ENCODE measurements around the gene GAK. TPM values are rescaled to one million over a fixed set of nuclear protein-coding genes. Genes with fewer than 3 reads are reported as not detected.

Gene GAK
- total RNA-seq, 1 donor from 2014 or later, result 146 TPM

DNA sequence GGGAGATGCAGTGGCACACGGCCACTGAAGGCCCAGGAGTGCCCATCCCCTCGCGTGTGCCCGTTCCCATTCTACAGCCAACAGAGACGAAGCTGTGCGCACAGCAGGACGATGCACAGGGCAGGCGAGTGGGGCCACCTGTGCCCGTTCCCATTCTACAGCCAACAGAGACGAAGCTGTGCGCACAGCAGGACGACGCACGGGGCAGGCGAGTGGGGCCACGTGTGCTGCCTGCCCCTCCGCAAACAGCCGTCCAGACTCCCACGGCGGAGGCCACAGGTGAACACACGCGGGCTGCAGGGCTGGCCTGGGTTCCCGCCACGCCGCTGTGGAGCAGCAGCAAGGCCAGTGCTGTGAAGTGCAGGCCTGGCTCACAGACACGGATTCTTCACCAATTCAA, 32.0 kb downstream of the GAK start:
- no peak overlapping the region for H3K27ac Mint-ChIP-seq
- H3K27me3 Mint-ChIP-seq (ENCODE audit: insufficient read depth), result no peaks in the 10 kb centered on the region
- DNase-seq (ENCODE audit: low spot score), result no peak
- no peaks in the 10 kb centered on the region for H3K9me3 Mint-ChIP-seq
- peaks cover 6% of the 10 kb centered on the region for H3K4me1 Mint-ChIP-seq (ENCODE audit: low read depth)
- intact Hi-C loops (cut with micrococcal nuclease), result no loop called here
- H3K4me3 Mint-ChIP-seq, result no peak overlapping the region
- peaks cover 17% of the 10 kb centered on the region for H3K36me3 Mint-ChIP-seq (ENCODE audit: low read depth)

DNA sequence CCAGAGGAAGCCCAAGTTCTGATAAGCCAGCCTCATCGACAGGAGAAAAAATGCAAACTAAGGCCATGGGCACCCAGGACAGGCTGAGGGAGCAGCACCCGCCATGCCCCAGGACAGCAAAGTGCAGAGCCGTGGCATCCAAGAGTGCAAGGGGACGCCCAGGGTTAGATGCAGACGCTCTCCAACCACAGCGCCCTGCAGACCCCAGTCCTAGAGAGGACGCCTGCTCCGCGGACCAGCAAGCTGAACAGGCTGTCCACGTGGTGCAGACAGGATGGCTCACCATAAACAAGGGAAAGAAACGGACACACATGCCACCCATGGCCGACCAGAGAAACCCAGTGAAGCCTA, 32.6 kb downstream of the GAK start:
- Mint-ChIP-seq H3K9me3 (no peaks in the 10 kb centered on the region), H3K27me3 (ENCODE audit: insufficient read depth) (no peaks in the 10 kb centered on the region), H3K4me1 (ENCODE audit: low read depth) (peaks cover 6% of the 10 kb centered on the region), H3K27ac (no peak overlapping the region), H3K36me3 (ENCODE audit: low read depth) (peaks cover 17% of the 10 kb centered on the region), H3K4me3 (no peak overlapping the region)
- intact Hi-C loops (cut with micrococcal nuclease), result no loop called here
- DNase-seq (ENCODE audit: low spot score), result no peak

GRCh38 chr4:898869-899555, 33.1 kb downstream of the GAK start:
- Mint-ChIP-seq H3K9me3 (no peaks in the 10 kb centered on the region), H3K27me3 (ENCODE audit: insufficient read depth) (no peaks in the 10 kb centered on the region), H3K27ac (no peak overlapping the region), H3K4me3 (no peak overlapping the region), H3K36me3 (ENCODE audit: low read depth) (peaks cover 17% of the 10 kb centered on the region), H3K4me1 (ENCODE audit: low read depth) (peaks cover 6% of the 10 kb centered on the region)
- intact Hi-C loops (cut with micrococcal nuclease), result no loop called here
- no peak for DNase-seq (ENCODE audit: low spot score)

GRCh38 chr4:898123-898522, 34.0 kb downstream of the GAK start:
- H3K9me3 Mint-ChIP-seq, result no peaks in the 10 kb centered on the region
- no peaks in the 10 kb centered on the region for H3K27me3 Mint-ChIP-seq (ENCODE audit: insufficient read depth)
- H3K4me1 Mint-ChIP-seq (ENCODE audit: low read depth), result peaks cover 6% of the 10 kb centered on the region
- DNase-seq (ENCODE audit: low spot score), result no peak
- H3K27ac Mint-ChIP-seq, result no peak overlapping the region
- intact Hi-C loops (cut with micrococcal nuclease), result no loop called here
- peaks cover 17% of the 10 kb centered on the region for H3K36me3 Mint-ChIP-seq (ENCODE audit: low read depth)
- no peak overlapping the region for H3K4me3 Mint-ChIP-seq

DNA sequence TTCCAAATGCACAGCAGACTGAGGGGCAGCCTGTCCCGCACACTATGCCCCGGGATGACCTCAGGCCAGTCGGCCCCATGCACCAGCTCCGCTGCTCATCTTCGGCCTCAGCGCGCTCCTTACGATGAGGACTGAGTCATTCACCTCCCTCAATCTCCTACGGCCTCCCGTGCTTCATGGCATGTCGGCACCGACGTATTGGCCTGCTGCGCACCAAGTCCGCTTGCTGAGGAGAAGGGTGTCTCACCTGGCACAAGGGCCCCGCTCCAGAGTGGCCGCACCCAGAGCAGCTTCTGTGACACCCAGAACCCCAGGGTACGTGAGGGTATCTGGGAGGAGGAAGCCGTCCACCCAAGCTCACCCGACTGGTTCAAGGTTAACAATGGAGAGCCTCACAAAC, 35.5 kb downstream of the GAK start:
- no peak for DNase-seq (ENCODE audit: low spot score)
- intact Hi-C loops (cut with micrococcal nuclease), result no loop called here

DNA sequence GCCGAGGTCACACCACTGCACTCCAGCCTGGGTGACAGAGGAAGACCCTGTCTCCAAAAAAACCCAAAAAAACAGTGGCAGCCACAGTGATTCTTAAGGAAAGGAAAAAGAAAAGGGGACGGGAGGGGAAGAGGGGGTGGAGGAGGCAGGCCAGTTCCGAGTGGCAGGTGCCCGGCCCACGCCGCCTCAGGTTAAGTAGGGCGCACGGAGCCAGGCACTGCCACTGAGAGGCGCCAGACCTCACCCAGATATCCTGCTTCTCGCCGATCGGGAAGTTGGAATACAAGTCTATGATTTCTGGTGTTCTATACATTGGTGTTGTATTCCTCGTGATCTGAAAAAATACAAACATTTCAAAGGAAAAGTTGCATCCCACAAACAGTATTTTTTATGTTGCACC, 35.9 kb downstream of the GAK start:
- no peaks in the 10 kb centered on the region for H3K27me3 Mint-ChIP-seq (ENCODE audit: insufficient read depth)
- DNase-seq (ENCODE audit: low spot score), result no peak
- peaks cover 17% of the 10 kb centered on the region for H3K36me3 Mint-ChIP-seq (ENCODE audit: low read depth)
- intact Hi-C loops (cut with micrococcal nuclease), result no loop called here
- H3K27ac Mint-ChIP-seq, result no peak overlapping the region
- H3K4me3 Mint-ChIP-seq, result no peak overlapping the region
- H3K9me3 Mint-ChIP-seq, result no peaks in the 10 kb centered on the region
- H3K4me1 Mint-ChIP-seq (ENCODE audit: low read depth), result no peaks in the 10 kb centered on the region

More for the DNA sequence above, 35.5 kb downstream of the GAK start:
- H3K36me3 Mint-ChIP-seq (ENCODE audit: low read depth), result peaks cover 17% of the 10 kb centered on the region
- no peaks in the 10 kb centered on the region for H3K27me3 Mint-ChIP-seq (ENCODE audit: insufficient read depth)
- H3K9me3 Mint-ChIP-seq, result no peaks in the 10 kb centered on the region
- H3K27ac Mint-ChIP-seq, result no peak overlapping the region
- H3K4me1 Mint-ChIP-seq (ENCODE audit: low read depth), result no peaks in the 10 kb centered on the region
- H3K4me3 Mint-ChIP-seq, result no peak overlapping the region

GRCh38 chr4:895596-895995, 36.5 kb downstream of the GAK start:
- intact Hi-C loops (cut with micrococcal nuclease), result no loop called here
- H3K4me1 Mint-ChIP-seq (ENCODE audit: low read depth), result no peaks in the 10 kb centered on the region
- DNase-seq (ENCODE audit: low spot score), result no peak
- H3K9me3 Mint-ChIP-seq, result no peaks in the 10 kb centered on the region
- H3K36me3 Mint-ChIP-seq (ENCODE audit: low read depth), result peaks cover 17% of the 10 kb centered on the region
- H3K27me3 Mint-ChIP-seq (ENCODE audit: insufficient read depth), result no peaks in the 10 kb centered on the region
- no peak overlapping the region for H3K27ac Mint-ChIP-seq
- H3K4me3 Mint-ChIP-seq, result no peak overlapping the region

DNA sequence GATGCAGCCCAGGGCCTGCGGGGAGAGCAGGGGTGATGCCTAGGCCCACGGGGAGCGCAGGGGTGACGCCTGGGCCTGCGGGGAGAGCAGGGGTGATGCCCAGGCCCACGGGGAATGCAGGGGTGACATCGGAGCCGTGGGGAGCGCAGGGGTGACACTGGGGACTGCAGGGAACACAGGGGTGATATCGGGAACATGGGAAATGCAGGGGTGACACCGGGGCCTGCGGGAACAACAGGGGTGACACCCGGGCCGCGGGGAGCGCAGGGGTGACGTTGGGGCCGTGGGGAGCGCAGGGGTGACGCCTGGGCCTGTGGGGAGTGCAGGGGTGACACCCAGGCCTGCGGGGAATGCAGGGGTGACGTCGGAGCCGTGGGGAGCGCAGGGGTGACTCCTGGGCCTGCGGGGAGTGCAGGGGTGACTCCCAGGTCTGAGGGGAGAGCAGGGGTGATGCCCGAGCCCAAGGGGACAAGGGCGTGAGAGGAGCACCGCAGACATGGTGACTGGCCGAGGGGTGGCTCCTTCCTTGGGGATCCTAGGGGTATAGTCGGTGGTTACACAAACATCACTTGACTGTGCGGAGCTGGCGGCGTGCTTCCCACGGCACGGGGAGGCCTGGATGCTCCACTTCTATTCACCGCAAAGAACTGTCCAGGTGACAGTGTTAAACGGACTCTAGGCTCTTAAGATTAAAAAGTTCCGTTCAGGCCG, 38.0 kb downstream of the GAK start:
- no peak for DNase-seq (ENCODE audit: low spot score)
- Mint-ChIP-seq H3K36me3 (ENCODE audit: low read depth) (peaks cover 14% of the 10 kb centered on the region), H3K27me3 (ENCODE audit: insufficient read depth) (no peaks in the 10 kb centered on the region), H3K27ac (no peak overlapping the region), H3K9me3 (no peaks in the 10 kb centered on the region), H3K4me3 (no peak overlapping the region), H3K4me1 (ENCODE audit: low read depth) (no peaks in the 10 kb centered on the region)
- intact Hi-C loops (cut with micrococcal nuclease), result no loop called here

- intact Hi-C loops (cut with micrococcal nuclease), result no loop called here
- no peak overlapping the region for H3K27ac Mint-ChIP-seq
- no peaks in the 10 kb centered on the region for H3K4me1 Mint-ChIP-seq (ENCODE audit: low read depth)
- peaks cover 14% of the 10 kb centered on the region for H3K36me3 Mint-ChIP-seq (ENCODE audit: low read depth)
- no peaks in the 10 kb centered on the region for H3K27me3 Mint-ChIP-seq (ENCODE audit: insufficient read depth)
- H3K4me3 Mint-ChIP-seq, result no peak overlapping the region
- H3K9me3 Mint-ChIP-seq, result no peaks in the 10 kb centered on the region
- DNase-seq (ENCODE audit: low spot score), result no peak
Measured at GRCh38 chr4:893276-893994, 38.7 kb downstream of the GAK start.

- H3K36me3 Mint-ChIP-seq (ENCODE audit: low read depth), result peaks cover 17% of the 10 kb centered on the region
- no peaks in the 10 kb centered on the region for H3K9me3 Mint-ChIP-seq
- H3K27me3 Mint-ChIP-seq (ENCODE audit: insufficient read depth), result no peaks in the 10 kb centered on the region
- DNase-seq (ENCODE audit: low spot score), result no peak
- no peak overlapping the region for H3K4me3 Mint-ChIP-seq
- intact Hi-C loops (cut with micrococcal nuclease), result no loop called here
- no peak overlapping the region for H3K27ac Mint-ChIP-seq
- no peaks in the 10 kb centered on the region for H3K4me1 Mint-ChIP-seq (ENCODE audit: low read depth)
Measured at GRCh38 chr4:892780-893179, 39.3 kb downstream of the GAK start.

DNA sequence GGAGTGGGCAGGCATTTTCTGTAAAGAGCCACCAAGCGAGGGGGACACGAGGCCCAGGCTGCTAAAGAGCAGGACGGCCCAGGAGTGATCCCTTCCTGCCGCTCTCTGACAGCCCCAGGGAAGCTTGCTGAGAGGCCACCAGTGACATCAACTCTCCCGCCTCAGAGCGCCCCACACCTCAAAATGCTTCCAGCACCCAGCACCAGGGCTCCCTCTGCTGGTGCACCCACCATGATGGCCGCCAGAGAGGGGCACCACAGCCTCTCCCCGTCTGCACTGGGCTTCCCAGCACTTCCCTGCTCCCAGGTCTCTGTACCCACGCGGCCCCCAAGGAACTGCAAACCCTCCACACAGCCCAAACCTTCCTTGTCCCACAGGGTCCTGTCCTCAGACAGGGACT, 40.4 kb downstream of the GAK start:
- Mint-ChIP-seq H3K9me3 (no peaks in the 10 kb centered on the region), H3K27me3 (ENCODE audit: insufficient read depth) (no peaks in the 10 kb centered on the region), H3K36me3 (ENCODE audit: low read depth) (peaks cover 18% of the 10 kb centered on the region), H3K4me3 (no peak overlapping the region), H3K4me1 (ENCODE audit: low read depth) (no peaks in the 10 kb centered on the region), H3K27ac (no peak overlapping the region)
- intact Hi-C loops (cut with micrococcal nuclease), result no loop called here
- no peak for DNase-seq (ENCODE audit: low spot score)

GRCh38 chr4:890036-890695, 42.0 kb downstream of the GAK start:
- intact Hi-C loops (cut with micrococcal nuclease), result no loop called here
- Mint-ChIP-seq H3K27ac (no peak overlapping the region), H3K36me3 (ENCODE audit: low read depth) (peaks cover 17% of the 10 kb centered on the region), H3K4me3 (no peak overlapping the region), H3K9me3 (no peaks in the 10 kb centered on the region), H3K4me1 (ENCODE audit: low read depth) (no peaks in the 10 kb centered on the region), H3K27me3 (ENCODE audit: insufficient read depth) (no peaks in the 10 kb centered on the region)
- no peak for DNase-seq (ENCODE audit: low spot score)

DNA sequence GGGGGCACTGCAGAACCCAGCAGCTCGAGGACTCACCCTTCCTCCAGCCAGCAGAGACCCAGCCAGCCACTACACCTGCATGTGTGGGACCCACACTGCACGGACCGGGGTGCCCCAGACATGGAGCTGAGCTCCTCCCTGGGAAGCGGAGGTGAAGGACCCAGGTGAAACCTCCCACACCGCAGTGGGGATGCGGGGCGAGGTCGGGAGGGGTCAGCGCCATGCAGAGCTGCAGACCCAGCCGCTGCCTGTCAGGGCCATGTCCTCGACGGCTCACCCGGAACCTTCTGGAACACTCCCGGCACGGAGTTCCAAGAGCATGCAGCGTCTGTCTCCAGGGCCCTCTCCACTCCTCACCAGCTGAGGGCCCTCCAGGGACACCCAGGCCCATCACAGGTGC, 42.6 kb downstream of the GAK start:
- H3K4me1 Mint-ChIP-seq (ENCODE audit: low read depth), result no peaks in the 10 kb centered on the region
- DNase-seq (ENCODE audit: low spot score), result no peak
- peaks cover 17% of the 10 kb centered on the region for H3K36me3 Mint-ChIP-seq (ENCODE audit: low read depth)
- H3K27me3 Mint-ChIP-seq (ENCODE audit: insufficient read depth), result no peaks in the 10 kb centered on the region
- H3K27ac Mint-ChIP-seq, result no peak overlapping the region
- H3K9me3 Mint-ChIP-seq, result no peaks in the 10 kb centered on the region
- intact Hi-C loops (cut with micrococcal nuclease), result no loop called here
- H3K4me3 Mint-ChIP-seq, result no peak overlapping the region
